ENCODE results near the gene TMEM250.

The TMEM250 gene

GRCh38 chr9:136107953-136108647 lies 10.6 kb downstream of the TMEM250 start:
- H3K27ac ChIP-seq (ENCODE audit: low read depth, low read length, poor library complexity, severe bottlenecking), result peak overlapping the region; percentile 68
- H3K9ac ChIP-seq (ENCODE audit: low read length), result no peak overlapping the region; the same call in 1 of the 2 replicates
- no peaks in the 10 kb centered on the region for H3F3A ChIP-seq (ENCODE audit: insufficient read depth, low read length)
- peaks cover 67% of the 10 kb centered on the region for H3K4me1 ChIP-seq (ENCODE audit: insufficient read depth, low read length, severe bottlenecking)
- no peaks in the 10 kb centered on the region for H3K9me3 ChIP-seq (ENCODE audit: low read length)
- no peak overlapping the region for H2AFZ ChIP-seq (ENCODE audit: low read length)
- TF ChIP-seq CTCF (IDR thresholded peaks at IDR 0.05; ENCODE audit: low read length) (no peak), EZH2 (IDR thresholded peaks at IDR 0.05; ENCODE audit: borderline replicate concordance, low read length) (no peak)
- no peaks in the 10 kb centered on the region for H4K20me1 ChIP-seq (ENCODE audit: insufficient read depth, low read length)
- H3K36me3 ChIP-seq (ENCODE audit: insufficient read depth, low read length), result no peaks in the 10 kb centered on the region
- no peaks in the 10 kb centered on the region for H3K27me3 ChIP-seq (ENCODE audit: insufficient read depth, low read length)
- H3K79me2 ChIP-seq (ENCODE audit: insufficient read depth, low read length), result no peaks in the 10 kb centered on the region
- H3K4me2 ChIP-seq (ENCODE audit: low read length), result peak overlapping the region; percentile 40; the same call in 1 of the 2 replicates
- H3K9me2 ChIP-seq (ENCODE audit: low read depth, low read length), result no peaks in the 10 kb centered on the region
- peak overlapping the region; percentile 33 for H3K4me3 ChIP-seq (ENCODE audit: low read depth, low read length, poor library complexity, severe bottlenecking)

GRCh38 chr9:136107155-136107952 lies 11.3 kb downstream of the TMEM250 start:
- Histone ChIP-seq H2AFZ (ENCODE audit: low read length) (no peak overlapping the region), H3K79me2 (ENCODE audit: insufficient read depth, low read length) (no peaks in the 10 kb centered on the region), H3K9ac (ENCODE audit: low read length) (peak overlapping the region; percentile 26; the same call in 1 of the 2 replicates), H3K4me2 (ENCODE audit: low read length) (peak overlapping the region; percentile 40; the same call in 1 of the 2 replicates), H3F3A (ENCODE audit: insufficient read depth, low read length) (no peaks in the 10 kb centered on the region), H3K36me3 (ENCODE audit: insufficient read depth, low read length) (no peaks in the 10 kb centered on the region), H3K4me1 (ENCODE audit: insufficient read depth, low read length, severe bottlenecking) (peaks cover 59% of the 10 kb centered on the region), H4K20me1 (ENCODE audit: insufficient read depth, low read length) (no peaks in the 10 kb centered on the region), H3K27me3 (ENCODE audit: insufficient read depth, low read length) (no peaks in the 10 kb centered on the region), H3K27ac (ENCODE audit: low read depth, low read length, poor library complexity, severe bottlenecking) (peak overlapping the region; percentile 68), H3K9me3 (ENCODE audit: low read length) (no peaks in the 10 kb centered on the region), H3K4me3 (ENCODE audit: low read depth, low read length, poor library complexity, severe bottlenecking) (peak overlapping the region; percentile 33), H3K9me2 (ENCODE audit: low read depth, low read length) (no peaks in the 10 kb centered on the region)
- TF ChIP-seq CTCF (IDR thresholded peaks at IDR 0.05; ENCODE audit: low read length), result no peak
- TF ChIP-seq EZH2 (IDR thresholded peaks at IDR 0.05; ENCODE audit: borderline replicate concordance, low read length), result no peak

GRCh38 chr9:136105398-136106135 lies 13.1 kb downstream of the TMEM250 start:
- Histone ChIP-seq H3K4me3 (ENCODE audit: low read depth, low read length, poor library complexity, severe bottlenecking) (no peak overlapping the region), H4K20me1 (ENCODE audit: insufficient read depth, low read length) (no peaks in the 10 kb centered on the region), H3K9me3 (ENCODE audit: low read length) (no peaks in the 10 kb centered on the region), H3K27ac (ENCODE audit: low read depth, low read length, poor library complexity, severe bottlenecking) (no peak overlapping the region), H3K4me1 (ENCODE audit: insufficient read depth, low read length, severe bottlenecking) (peaks cover 42% of the 10 kb centered on the region), H3K9me2 (ENCODE audit: low read depth, low read length) (no peaks in the 10 kb centered on the region), H3F3A (ENCODE audit: insufficient read depth, low read length) (no peaks in the 10 kb centered on the region), H3K4me2 (ENCODE audit: low read length) (no peak overlapping the region), H3K79me2 (ENCODE audit: insufficient read depth, low read length) (no peaks in the 10 kb centered on the region), H2AFZ (ENCODE audit: low read length) (no peak overlapping the region), H3K9ac (ENCODE audit: low read length) (no peak overlapping the region), H3K27me3 (ENCODE audit: insufficient read depth, low read length) (no peaks in the 10 kb centered on the region), H3K36me3 (ENCODE audit: insufficient read depth, low read length) (no peaks in the 10 kb centered on the region)
- TF ChIP-seq EZH2 (IDR thresholded peaks at IDR 0.05; ENCODE audit: borderline replicate concordance, low read length), result no peak
- no peak for TF ChIP-seq CTCF (IDR thresholded peaks at IDR 0.05; ENCODE audit: low read length)

Data from OCI-LY1 (cell line).